LNCaP clone FGC (cell line): ENCODE results near the gene CLDN24.

ENCODE experiments used
- DNase-seq: peaks from one replicate; pipeline ENCODE4 v3.0.0-alpha.2; 2011; ENCODE audit warnings: low read depth
- H3K4me3 ChIP-seq: 2 replicates; pipeline ENCODE4 v1.5.1; 2011; ENCODE audit warnings: mild to moderate bottlenecking, low read depth, low read length, control low read depth
- CTCF ChIP-seq: IDR thresholded peaks from 2 replicates; pipeline ENCODE4 v1.5.1; 2012; ENCODE audit warnings: mild to moderate bottlenecking; ENCODE audit not compliant: control insufficient read depth, insufficient read depth; ENCODE audit errors: extremely low read depth

CLDN24 gene

GRCh38 chr4:183347566-183347965, 25.3 kb upstream of the CLDN24 start:
- TF ChIP-seq CTCF = no peak
- no peak for DNase-seq
- H3K4me3 ChIP-seq = no peak overlapping the region

- no peak overlapping the region for H3K4me3 ChIP-seq
- no peak for DNase-seq
- no peak for TF ChIP-seq CTCF
These were observed 24.9 kb upstream of the CLDN24 start for GRCh38 chr4:183347146-183347545.

- TF ChIP-seq CTCF = no peak
These were observed 23.0 kb upstream of the CLDN24 start for GRCh38 chr4:183345261-183345660.

GRCh38 chr4:183344523-183345255, 22.5 kb upstream of the CLDN24 start:
- H3K4me3 ChIP-seq = no peak overlapping the region
- no peak for DNase-seq
- no peak for TF ChIP-seq CTCF

More at GRCh38 chr4:183345261-183345660, 23.0 kb upstream of the CLDN24 start:
- H3K4me3 ChIP-seq = no peak overlapping the region
- DNase-seq = no peak

GRCh38 chr4:183343730-183344129, 21.5 kb upstream of the CLDN24 start:
- no peak overlapping the region for H3K4me3 ChIP-seq
- no peak for TF ChIP-seq CTCF
- no peak for DNase-seq

GRCh38 chr4:183342541-183343533, 20.6 kb upstream of the CLDN24 start:
- no peak overlapping the region for H3K4me3 ChIP-seq
- DNase-seq = no peak
- no peak for TF ChIP-seq CTCF
